Measurements from ENCODE around the gene AKAP4. TPM values are rescaled to one million over a fixed set of nuclear protein-coding genes. Genes with fewer than 3 reads are reported as not detected.

AKAP4 gene
- total RNA-seq, 1 donor, result not detected

- no peak for DNase-seq (ENCODE audit: insufficient read length, low spot score, missing footprints)
- H3K4me1 ChIP-seq (ENCODE audit: insufficient read depth, low read length), result no peaks in the 10 kb centered on the region
- no peak overlapping the region for H2AFZ ChIP-seq (ENCODE audit: low read length)
- H4K20me1 ChIP-seq (ENCODE audit: insufficient read depth, low read length), result no peaks in the 10 kb centered on the region
- no peak overlapping the region for H3K4me3 ChIP-seq (ENCODE audit: insufficient read depth, low read length)
- H3K4me2 ChIP-seq (ENCODE audit: insufficient read depth, low read length), result no peak overlapping the region
- no peak for TF ChIP-seq CTCF (IDR thresholded peaks at IDR 0.05; ENCODE audit: extremely low read depth, low read depth, low read length)
- H3K9me3 ChIP-seq (ENCODE audit: low read depth, low read length), result no peaks in the 10 kb centered on the region
- H3K79me2 ChIP-seq (ENCODE audit: insufficient read depth, low read length), result no peaks in the 10 kb centered on the region
- peaks cover 9% of the 10 kb centered on the region for H3K27me3 ChIP-seq (ENCODE audit: insufficient read depth, low read length)
- no peaks in the 10 kb centered on the region for H3K36me3 ChIP-seq (ENCODE audit: insufficient read depth, low read length)
- H3K27ac ChIP-seq (ENCODE audit: low read depth, low read length), result no peak overlapping the region
Measured at GRCh38 chrX:50167366-50167765, 33.4 kb downstream of the AKAP4 start.

GRCh38 chrX:50165727-50166126 is 35.1 kb downstream of the AKAP4 start:
- Histone ChIP-seq H3K4me3 (ENCODE audit: insufficient read depth, low read length) (no peak overlapping the region), H3K9me3 (ENCODE audit: low read depth, low read length) (no peaks in the 10 kb centered on the region), H3K27ac (ENCODE audit: low read depth, low read length) (no peak overlapping the region), H3K79me2 (ENCODE audit: insufficient read depth, low read length) (no peaks in the 10 kb centered on the region), H3K36me3 (ENCODE audit: insufficient read depth, low read length) (no peaks in the 10 kb centered on the region), H3K27me3 (ENCODE audit: insufficient read depth, low read length) (peaks cover 9% of the 10 kb centered on the region), H4K20me1 (ENCODE audit: insufficient read depth, low read length) (no peaks in the 10 kb centered on the region), H2AFZ (ENCODE audit: low read length) (no peak overlapping the region), H3K4me2 (ENCODE audit: insufficient read depth, low read length) (no peak overlapping the region), H3K4me1 (ENCODE audit: insufficient read depth, low read length) (no peaks in the 10 kb centered on the region)
- no peak for DNase-seq (ENCODE audit: insufficient read length, low spot score, missing footprints)
- TF ChIP-seq CTCF (IDR thresholded peaks at IDR 0.05; ENCODE audit: extremely low read depth, low read depth, low read length), result no peak

- H3K4me1 ChIP-seq (ENCODE audit: insufficient read depth, low read length), result no peaks in the 10 kb centered on the region
- no peak overlapping the region for H3K27ac ChIP-seq (ENCODE audit: low read depth, low read length)
- no peak for TF ChIP-seq CTCF (IDR thresholded peaks at IDR 0.05; ENCODE audit: extremely low read depth, low read depth, low read length)
- no peaks in the 10 kb centered on the region for H3K79me2 ChIP-seq (ENCODE audit: insufficient read depth, low read length)
- H2AFZ ChIP-seq (ENCODE audit: low read length), result no peak overlapping the region
- H3K9me3 ChIP-seq (ENCODE audit: low read depth, low read length), result no peaks in the 10 kb centered on the region
- H3K4me3 ChIP-seq (ENCODE audit: insufficient read depth, low read length), result no peak overlapping the region
- no peaks in the 10 kb centered on the region for H3K36me3 ChIP-seq (ENCODE audit: insufficient read depth, low read length)
- no peak for DNase-seq (ENCODE audit: insufficient read length, low spot score, missing footprints)
- no peak overlapping the region for H3K4me2 ChIP-seq (ENCODE audit: insufficient read depth, low read length)
- peaks cover 4% of the 10 kb centered on the region for H3K27me3 ChIP-seq (ENCODE audit: insufficient read depth, low read length)
- no peaks in the 10 kb centered on the region for H4K20me1 ChIP-seq (ENCODE audit: insufficient read depth, low read length)
Measured at GRCh38 chrX:50161127-50161526, 39.7 kb downstream of the AKAP4 start.

GRCh38 chrX:50158593-50158992 is 42.2 kb downstream of the AKAP4 start:
- Histone ChIP-seq H3K36me3 (ENCODE audit: insufficient read depth, low read length) (no peaks in the 10 kb centered on the region), H3K9me3 (ENCODE audit: low read depth, low read length) (no peaks in the 10 kb centered on the region), H3K4me2 (ENCODE audit: insufficient read depth, low read length) (no peak overlapping the region), H3K27ac (ENCODE audit: low read depth, low read length) (no peak overlapping the region), H3K27me3 (ENCODE audit: insufficient read depth, low read length) (no peaks in the 10 kb centered on the region), H4K20me1 (ENCODE audit: insufficient read depth, low read length) (no peaks in the 10 kb centered on the region), H3K4me3 (ENCODE audit: insufficient read depth, low read length) (no peak overlapping the region), H2AFZ (ENCODE audit: low read length) (no peak overlapping the region), H3K4me1 (ENCODE audit: insufficient read depth, low read length) (no peaks in the 10 kb centered on the region), H3K79me2 (ENCODE audit: insufficient read depth, low read length) (no peaks in the 10 kb centered on the region)
- no peak for TF ChIP-seq CTCF (IDR thresholded peaks at IDR 0.05; ENCODE audit: extremely low read depth, low read depth, low read length)
- no peak for DNase-seq (ENCODE audit: insufficient read length, low spot score, missing footprints)
